HS-27A (cell line): ENCODE results near the gene RANBP3.
"Not testable (repeated sequence)": the region's sequence is repeated elsewhere in the genome, so short reads cannot be mapped to it uniquely, and the experiment has no call there.

Experiments
- DNase-seq: peaks from one replicate; pipeline ENCODE4 v3.0.0-alpha.2; 2012; ENCODE audit warnings: low read depth, missing footprints

Gene RANBP3

GRCh38 chr19:5985837-5986236, 7.9 kb upstream of the RANBP3 start:
- DNase-seq: not testable (repeated sequence)

GRCh38 chr19:5985098-5985783, 7.3 kb upstream of the RANBP3 start:
- no peak for DNase-seq

- DNase-seq: no peak
Measured at GRCh38 chr19:5984600-5984999, 6.7 kb upstream of the RANBP3 start.

- DNase-seq: no peak
Measured at GRCh38 chr19:5983367-5983955, 5.5 kb upstream of the RANBP3 start.

GRCh38 chr19:5978606-5979552, 939 bp upstream of the RANBP3 start:
- no peak for DNase-seq

GRCh38 chr19:5977222-5977784, 637 bp downstream of the RANBP3 start:
- no peak for DNase-seq

GRCh38 chr19:5976768-5977167, 1.2 kb downstream of the RANBP3 start:
- no peak for DNase-seq

- DNase-seq: no peak
Measured at GRCh38 chr19:5975388-5975728, 2.6 kb downstream of the RANBP3 start.

- DNase-seq: no peak
Measured at GRCh38 chr19:5974721-5975387, 3.1 kb downstream of the RANBP3 start.

- no peak for DNase-seq
Measured at GRCh38 chr19:5973867-5974635, 3.9 kb downstream of the RANBP3 start.

GRCh38 chr19:5973376-5973775, 4.6 kb downstream of the RANBP3 start:
- no peak for DNase-seq

GRCh38 chr19:5972355-5972731, 5.6 kb downstream of the RANBP3 start:
- DNase-seq: no peak

GRCh38 chr19:5971714-5972354, 6.1 kb downstream of the RANBP3 start:
- DNase-seq: no peak

GRCh38 chr19:5969476-5969875, 8.5 kb downstream of the RANBP3 start:
- DNase-seq: no peak

GRCh38 chr19:5968431-5969373, 9.2 kb downstream of the RANBP3 start:
- no peak for DNase-seq

GRCh38 chr19:5967994-5968430, 9.9 kb downstream of the RANBP3 start:
- no peak for DNase-seq

- no peak for DNase-seq
Measured at GRCh38 chr19:5967571-5967970, 10.4 kb downstream of the RANBP3 start.

- DNase-seq: no peak
Measured at GRCh38 chr19:5966941-5967340, 11.0 kb downstream of the RANBP3 start.

GRCh38 chr19:5966215-5966614, 11.7 kb downstream of the RANBP3 start:
- DNase-seq: no peak
